HepG2 (cell line): ENCODE data around the gene TASOR. TPM values are rescaled to one million over a fixed set of nuclear protein-coding genes. Genes with fewer than 3 reads are reported as not detected.
A peak's percentile ranks its signal among the peaks of the same experiment; 100 is the strongest.

Experiments
- ASH2L ChIP-seq: fragments of 300-600, 200-600 bp; sonication (generic); IDR thresholded peaks from 2 replicates; pipeline ENCODE4 v1.7.0; 2017; ENCODE audit warnings: low read depth, mild to moderate bottlenecking, moderate library complexity, mixed read lengths, low read length; ENCODE audit not compliant: insufficient read length
- CCAR2 ChIP-seq: fragments of 200-400 bp; formaldehyde crosslinking; optimal IDR thresholded peaks from 2 replicates; pipeline ENCODE3; 2018; ENCODE audit warnings: low read depth, mild to moderate bottlenecking, low read length, moderate library complexity
- FOXK1 ChIP-seq: sonication (generic); formaldehyde crosslinking; IDR thresholded peaks from 2 replicates; pipeline ENCODE4 v1.4.0; 2020; ENCODE audit warnings: low read depth, missing genetic modification reagents, borderline replicate concordance
- GATAD2A ChIP-seq: IDR thresholded peaks from 2 replicates; pipeline ENCODE4 v1.6.1; 2016
- JUN ChIP-seq: sonication (generic); formaldehyde crosslinking; IDR thresholded peaks from 2 replicates; pipeline ENCODE4 v1.4.0; 2020; ENCODE audit warnings: mild to moderate bottlenecking, missing genetic modification reagents
- KMT2A ChIP-seq: sonication (generic); formaldehyde crosslinking; IDR thresholded peaks from 2 replicates; pipeline ENCODE4 v1.4.0; 2020; ENCODE audit warnings: missing genetic modification reagents
- MXD3 ChIP-seq: IDR thresholded peaks from 2 replicates; pipeline ENCODE4 v1.6.1; 2016; ENCODE audit warnings: mild to moderate bottlenecking, missing biosample characterization, missing genetic modification reagents
- NCOA2 ChIP-seq: sonication (generic); formaldehyde crosslinking; IDR thresholded peaks from 2 replicates; pipeline ENCODE4 v1.8.0; 2022; ENCODE audit warnings: inconsistent platforms
- NFATC3 ChIP-seq: sonication (generic); formaldehyde crosslinking; IDR thresholded peaks from 2 replicates; pipeline ENCODE4 v1.5.1; 2020; ENCODE audit warnings: mild to moderate bottlenecking, missing genetic modification reagents
- RXRB ChIP-seq: IDR thresholded peaks from 2 replicates; pipeline ENCODE4 v1.6.1; 2016; ENCODE audit warnings: borderline replicate concordance, missing genetic modification reagents, missing compliant biosample characterization
- SALL2 ChIP-seq: sonication (generic); formaldehyde crosslinking; IDR thresholded peaks from 2 replicates; pipeline ENCODE4 v1.8.1; 2023; ENCODE audit warnings: mild to moderate bottlenecking, missing genetic modification reagents, inconsistent platforms
- SOX6 ChIP-seq, 2 experiments: fragments of 450-650 bp in 1 of 2; sonication (generic) in 1 of 2; formaldehyde crosslinking in 1 of 2; IDR thresholded peaks; 2 replicates each; pipeline versions ENCODE4 v1.4.0 to v1.6.1; 2017 to 2020; ENCODE audit warnings: antibody characterized with exemption in 1 of 2, mild to moderate bottlenecking in 1 of 2, missing genetic modification reagents in 1 of 2
- ZBTB14 ChIP-seq: sonication (generic); formaldehyde crosslinking; IDR thresholded peaks from 2 replicates; pipeline ENCODE4 v1.4.0; 2020; ENCODE audit warnings: missing genetic modification reagents
- ZFP91 ChIP-seq: sonication (generic); formaldehyde crosslinking; IDR thresholded peaks from 2 replicates; pipeline ENCODE4 v1.9.0; 2022; ENCODE audit warnings: missing genetic modification reagents, mild to moderate bottlenecking, borderline replicate concordance
- ZNF350 ChIP-seq: sonication (generic); formaldehyde crosslinking; IDR thresholded peaks from 2 replicates; pipeline ENCODE4 v1.4.0; 2020; ENCODE audit warnings: mild to moderate bottlenecking, low read depth, missing genetic modification reagents, borderline replicate concordance
- ZNF574 ChIP-seq: sonication (generic); formaldehyde crosslinking; IDR thresholded peaks from 2 replicates; pipeline ENCODE4 v1.4.0; 2020; ENCODE audit warnings: missing genetic modification reagents
- ZNF577 ChIP-seq: sonication (generic); formaldehyde crosslinking; IDR thresholded peaks from 2 replicates; pipeline ENCODE4 v1.4.0; 2020; ENCODE audit warnings: mild to moderate bottlenecking, low read depth, missing genetic modification reagents, borderline replicate concordance
- ZNF704 ChIP-seq: sonication (generic); formaldehyde crosslinking; IDR thresholded peaks from 2 replicates; pipeline ENCODE4 v1.8.1; 2023; ENCODE audit warnings: mild to moderate bottlenecking, inconsistent platforms, moderate library complexity, missing genetic modification reagents, borderline replicate concordance
- ZNF839 ChIP-seq: sonication (generic); formaldehyde crosslinking; IDR thresholded peaks from 2 replicates; pipeline ENCODE4 v1.4.0; 2020; ENCODE audit warnings: missing genetic modification reagents, mild to moderate bottlenecking, borderline replicate concordance
- polyA plus RNA-seq, 8 experiments: library from polyadenylated mRNA; depleted of rRNA in 3 of 8; stranded (reverse) in 7 of 8; unstranded in 1 of 8; fragments of >200 nt; fragmentation: Illumina TruSeq in 4 of 8; extraction: Trizol in 4 of 8; gene quantifications; 2 replicates each; pipeline versions ENCODE4 v1.2.1 to v1.2.3, GENCODE V29; 2011 to 2016; ENCODE audit warnings: low read depth in 4 of 8, missing spikeins in 1 of 8, mixed read lengths in 1 of 8; ENCODE audit not compliant: insufficient read depth in 1 of 8
- total RNA-seq, 5 experiments: library from RNA; depleted of rRNA; stranded (reverse); fragments of >200 nt; fragmentation: Illumina TruSeq; extraction: Trizol; gene quantifications; 2 replicates each; pipeline ENCODE4 v1.2.3, GENCODE V29; 2016; ENCODE audit warnings: low read depth in 1 of 5

Gene TASOR
- total and polyA plus RNA-seq, 2 of the 13 experiments (the other 11 are each of a cell fraction or from before 2014, with no cell fraction given), result 20.1 to 32.5 TPM

GRCh38 chr3:56682462-56683121, 473 bp downstream of the TASOR start (continued):
- TF ChIP-seq ZNF574 (CRISPR knock-in tag) (peak; percentile 56; the same call in 1 of the 2 replicates), ZNF704 (CRISPR knock-in tag) (peak; percentile 48; the same call in 1 of the 2 replicates), CCAR2 (no peak), NFATC3 (no peak), SALL2 (no peak), ZNF577 (CRISPR knock-in tag) (no peak), ASH2L (peak; percentile 80), RXRB (CRISPR knock-in tag) (peak; percentile 18), SOX6 (IDR thresholded peaks at IDR 0.05) (no peak), SOX6 (CRISPR knock-in tag; IDR thresholded peaks at IDR 0.05) (no peak; the same call in 1 of the 2 replicates), MXD3 (CRISPR knock-in tag) (0 out of 2 replicates have a peak, but pooled peaks have one; percentile 50), KMT2A (peak; percentile 84), FOXK1 (peak; percentile 34; the same call in 1 of the 2 replicates), ZBTB14 (CRISPR knock-in tag) (no peak), ZFP91 (CRISPR knock-in tag) (peak; percentile 83; the same call in 1 of the 2 replicates), JUN (CRISPR knock-in tag) (no peak), ZNF839 (CRISPR knock-in tag) (no peak), NCOA2 (CRISPR knock-in tag) (peak; percentile 44), ZNF350 (CRISPR knock-in tag) (peak; percentile 39; the same call in 1 of the 2 replicates), GATAD2A (no peak)
